ENCODE data around the gene ADCK1.

DNA sequence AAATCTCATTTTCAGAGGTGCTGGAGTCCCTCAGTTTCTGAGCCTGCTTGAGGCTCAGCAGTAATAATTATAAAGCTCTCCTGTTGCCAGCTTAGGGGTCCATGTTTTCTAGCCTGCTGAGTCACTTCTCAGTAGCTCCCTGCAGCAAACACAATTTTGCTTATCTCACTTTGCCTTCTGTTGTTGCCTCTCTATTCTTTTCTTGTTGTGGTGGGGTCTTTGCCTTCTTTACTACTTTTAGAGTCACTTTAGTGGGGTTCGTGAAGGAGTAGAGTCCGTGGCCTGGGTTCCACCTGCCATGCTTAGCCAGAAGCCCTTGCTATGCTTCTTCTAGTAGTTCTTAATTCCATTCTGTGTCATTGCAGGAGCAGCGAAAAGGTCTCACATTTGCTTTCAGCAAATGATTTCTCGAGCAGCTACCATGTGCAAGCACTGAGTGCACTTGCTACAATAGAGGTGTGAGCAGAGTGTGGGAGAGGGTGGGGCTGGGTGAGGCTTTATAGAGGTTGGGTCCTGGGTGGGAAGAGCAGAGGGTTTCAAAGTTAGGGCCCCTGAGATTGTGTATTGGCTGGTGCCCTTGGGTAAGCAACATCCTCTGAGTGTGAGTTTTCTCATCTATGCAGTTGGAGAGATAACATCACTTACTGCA, 114.3 kb downstream of the ADCK1 start:
- TF ChIP-seq, protein P1, sequence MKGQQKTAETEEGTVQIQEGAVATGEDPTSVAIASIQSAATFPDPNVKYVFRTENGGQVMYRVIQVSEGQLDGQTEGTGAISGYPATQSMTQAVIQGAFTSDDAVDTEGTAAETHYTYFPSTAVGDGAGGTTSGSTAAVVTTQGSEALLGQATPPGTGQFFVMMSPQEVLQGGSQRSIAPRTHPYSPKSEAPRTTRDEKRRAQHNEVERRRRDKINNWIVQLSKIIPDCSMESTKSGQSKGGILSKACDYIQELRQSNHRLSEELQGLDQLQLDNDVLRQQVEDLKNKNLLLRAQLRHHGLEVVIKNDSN (IDR thresholded peaks at IDR 0.05), result no peak
- TF ChIP-seq FOXM1 (IDR thresholded peaks at IDR 0.05; ENCODE audit: borderline replicate concordance, low read depth) (no peak), CREB1 (IDR thresholded peaks at IDR 0.05; ENCODE audit: low read depth) (no peak), REST (IDR thresholded peaks at IDR 0.05; ENCODE audit: low read depth) (no peak), EP300 (IDR thresholded peaks at IDR 0.05; ENCODE audit: borderline replicate concordance) (no peak), NFIC (IDR thresholded peaks at IDR 0.05) (no peak), TAF1 (IDR thresholded peaks at IDR 0.05; ENCODE audit: low read depth) (no peak), EGR1 (IDR thresholded peaks at IDR 0.05) (no peak)
